ENCODE data around the gene PHC2.

PHC2 gene

GRCh38 chr1:33401471-33401870 lies 29.4 kb downstream of the PHC2 start:
- no peak for DNase-seq (ENCODE audit: extremely low spot score)
- ChIA-PET CTCF (interaction anchor here (1.3 kb wide), 1 partner anchor 106 kb away, joined by 4 read pairs; no protein-coding TSS in a partner anchor), POLR2A (no interaction called here)
- TF ChIP-seq, protein P1, sequence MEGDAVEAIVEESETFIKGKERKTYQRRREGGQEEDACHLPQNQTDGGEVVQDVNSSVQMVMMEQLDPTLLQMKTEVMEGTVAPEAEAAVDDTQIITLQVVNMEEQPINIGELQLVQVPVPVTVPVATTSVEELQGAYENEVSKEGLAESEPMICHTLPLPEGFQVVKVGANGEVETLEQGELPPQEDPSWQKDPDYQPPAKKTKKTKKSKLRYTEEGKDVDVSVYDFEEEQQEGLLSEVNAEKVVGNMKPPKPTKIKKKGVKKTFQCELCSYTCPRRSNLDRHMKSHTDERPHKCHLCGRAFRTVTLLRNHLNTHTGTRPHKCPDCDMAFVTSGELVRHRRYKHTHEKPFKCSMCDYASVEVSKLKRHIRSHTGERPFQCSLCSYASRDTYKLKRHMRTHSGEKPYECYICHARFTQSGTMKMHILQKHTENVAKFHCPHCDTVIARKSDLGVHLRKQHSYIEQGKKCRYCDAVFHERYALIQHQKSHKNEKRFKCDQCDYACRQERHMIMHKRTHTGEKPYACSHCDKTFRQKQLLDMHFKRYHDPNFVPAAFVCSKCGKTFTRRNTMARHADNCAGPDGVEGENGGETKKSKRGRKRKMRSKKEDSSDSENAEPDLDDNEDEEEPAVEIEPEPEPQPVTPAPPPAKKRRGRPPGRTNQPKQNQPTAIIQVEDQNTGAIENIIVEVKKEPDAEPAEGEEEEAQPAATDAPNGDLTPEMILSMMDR (IDR thresholded peaks at IDR 0.05; ENCODE audit: control extremely low read depth, extremely low read depth, low read depth, missing control alignments), result no peak

- TF ChIP-seq, protein P1 (IDR thresholded peaks at IDR 0.05; ENCODE audit: control extremely low read depth, extremely low read depth, low read depth, missing control alignments), result no peak
- POLR2A ChIA-PET, result no interaction called here
- DNase-seq (ENCODE audit: extremely low spot score), result no peak
- CTCF ChIA-PET, result interaction anchor here (1.3 kb wide), 1 partner anchor 105 kb away, joined by 4 read pairs; no protein-coding TSS in a partner anchor
These were observed 30.6 kb downstream of the PHC2 start for GRCh38 chr1:33400153-33400911.

DNA sequence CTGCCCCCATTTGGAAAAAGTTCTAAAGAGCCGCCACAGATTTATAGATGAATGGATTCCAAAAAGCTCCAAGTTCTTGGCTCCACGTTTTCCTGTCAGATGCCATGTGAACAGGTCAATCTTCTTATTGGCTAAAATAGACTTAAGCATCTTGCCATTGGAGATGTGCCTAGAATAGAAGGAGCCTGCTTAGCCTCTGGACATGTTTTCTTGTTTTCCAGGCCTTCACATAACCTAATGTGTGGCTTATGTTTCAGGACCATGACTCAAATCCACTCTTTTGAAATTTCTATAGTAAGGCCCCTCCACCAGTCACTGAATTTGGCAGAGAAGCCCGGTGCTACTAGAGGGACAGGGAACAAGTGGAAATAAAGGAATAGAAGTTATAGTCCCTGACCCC lies 31.5 kb downstream of the PHC2 start:
- no peak for DNase-seq (ENCODE audit: extremely low spot score)
- POLR2A ChIA-PET, result no interaction called here
- TF ChIP-seq, protein P1 (IDR thresholded peaks at IDR 0.05; ENCODE audit: control extremely low read depth, extremely low read depth, low read depth, missing control alignments), result no peak
- CTCF ChIA-PET, result no interaction called here

DNA sequence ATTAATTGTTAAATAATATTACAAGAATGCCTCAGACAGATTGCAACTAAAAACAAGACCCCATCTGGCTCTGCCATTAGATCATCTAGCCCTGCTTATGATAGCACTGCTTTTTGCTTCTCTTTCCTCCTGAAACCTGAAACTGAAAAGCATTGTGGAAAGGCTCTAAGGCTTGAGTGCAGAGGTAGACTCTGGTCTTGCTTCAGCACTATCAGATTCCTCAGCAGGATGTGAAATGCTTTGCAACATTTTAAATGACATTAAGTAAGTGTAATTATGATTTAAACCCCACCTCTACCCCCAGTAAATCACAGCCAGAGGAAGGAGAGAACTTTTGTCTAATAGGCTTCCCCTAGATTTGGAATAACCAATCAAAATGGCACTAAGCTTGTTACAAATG lies 32.9 kb downstream of the PHC2 start:
- no peak for DNase-seq (ENCODE audit: extremely low spot score)
- POLR2A ChIA-PET, result no interaction called here
- TF ChIP-seq, protein P1 (IDR thresholded peaks at IDR 0.05; ENCODE audit: control extremely low read depth, extremely low read depth, low read depth, missing control alignments), result no peak
- CTCF ChIA-PET, result interaction anchor here (1.1 kb wide), 1 partner anchor 13 kb away, joined by 3 read pairs; no protein-coding TSS in a partner anchor

- DNase-seq (ENCODE audit: extremely low spot score), result no peak
- POLR2A ChIA-PET, result no interaction called here
- TF ChIP-seq, protein P1 (IDR thresholded peaks at IDR 0.05; ENCODE audit: control extremely low read depth, extremely low read depth, low read depth, missing control alignments), result no peak
- CTCF ChIA-PET, result interaction anchor here (0.9 kb wide), 1 partner anchor 12 kb away, joined by 3 read pairs; no protein-coding TSS in a partner anchor
These were observed 33.8 kb downstream of the PHC2 start for GRCh38 chr1:33397125-33397506.

DNA sequence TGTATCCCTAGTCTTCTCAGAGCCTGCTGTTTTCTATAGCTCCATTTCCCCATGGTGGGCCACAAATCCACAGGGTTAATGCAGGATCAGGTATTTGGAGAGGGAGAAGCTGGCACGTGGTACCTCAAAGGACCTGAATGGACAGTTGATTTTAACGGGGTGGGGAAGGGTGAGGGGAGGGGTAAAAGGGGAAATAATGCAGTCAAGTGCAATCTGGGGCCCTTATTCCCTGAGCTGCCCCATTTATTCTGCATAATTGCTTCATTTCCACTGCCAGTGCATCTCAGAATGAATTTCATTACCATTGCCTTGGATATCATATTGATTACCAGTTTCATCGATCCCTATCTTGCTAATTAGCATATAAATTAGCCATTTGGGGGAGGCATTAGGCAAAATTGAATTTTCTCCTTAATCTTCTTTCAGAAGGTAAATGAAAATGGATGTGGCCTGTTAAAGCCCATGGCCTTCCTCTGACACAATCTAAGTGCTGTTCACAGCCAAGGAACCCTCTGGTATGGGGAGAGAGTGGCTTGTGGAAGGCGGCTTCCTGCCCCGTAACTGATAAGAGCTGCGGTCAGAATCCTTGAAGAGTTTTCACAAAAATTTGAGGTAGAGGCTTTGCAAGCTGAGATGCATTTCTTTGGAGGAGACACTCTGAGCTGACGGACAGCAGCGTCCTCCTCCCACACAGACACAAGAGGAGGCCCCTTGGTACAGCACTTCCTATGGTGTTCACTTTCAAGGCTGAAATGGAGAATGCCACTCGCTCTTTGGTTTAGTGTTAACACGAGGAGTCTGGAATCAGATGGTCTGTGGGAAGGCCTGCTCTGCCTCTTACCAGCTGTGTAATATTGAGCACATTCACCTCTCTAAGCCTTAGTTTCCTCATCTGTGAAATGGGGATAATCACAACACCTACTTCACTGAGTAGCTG lies 34.4 kb downstream of the PHC2 start:
- POLR2A ChIA-PET, result no interaction called here
- TF ChIP-seq, protein P1 (IDR thresholded peaks at IDR 0.05; ENCODE audit: control extremely low read depth, extremely low read depth, low read depth, missing control alignments), result no peak

More for the DNA sequence above, 34.4 kb downstream of the PHC2 start:
- CTCF ChIA-PET, result interaction anchor here (0.9 kb wide), 1 partner anchor 12 kb away, joined by 3 read pairs; no protein-coding TSS in a partner anchor
- DNase-seq (ENCODE audit: extremely low spot score), result no peak
